ENCODE data around the gene TRIO. TPM values are rescaled to one million over a fixed set of nuclear protein-coding genes. Genes with fewer than 3 reads are reported as not detected.

Gene TRIO
- polyA plus RNA-seq, 1 donor (not counting 4 experiments of a cell fraction or from before 2014, with no cell fraction given) = 57.2 TPM

GRCh38 chr5:14218011-14218410, 74.9 kb downstream of the TRIO start:
- no peak for TF ChIP-seq EZH2 (IDR thresholded peaks at IDR 0.05; ENCODE audit: low read length)
- TF ChIP-seq CTCF (optimal IDR thresholded peaks at IDR 0.05 in 1 of 3, IDR thresholded peaks at IDR 0.05 in 1 of 3, conservative IDR thresholded peaks at IDR 0.05 in 1 of 3; ENCODE audit: extremely low read depth in 1 of 3, insufficient read depth in 2 of 3, low read length in 3 of 3) = no peak
- dilution Hi-C loops (cut with MboI; ENCODE audit: extremely low pct_ligation_motif_present, low sequenced_read_pairs) = no loop called here
- no peak for DNase-seq (ENCODE audit: low read depth, low spot score)
- Histone ChIP-seq H3K9me3 (ENCODE audit: control insufficient read depth, low read depth, low read length) (no peaks in the 10 kb centered on the region), H3K79me2 (ENCODE audit: control insufficient read depth, insufficient read depth, low read length) (peaks cover 99% of the 10 kb centered on the region), H3K4me1 (ENCODE audit: control insufficient read depth, extremely low read depth, insufficient read depth, low read length) (peaks cover 24% of the 10 kb centered on the region), H3K27ac (ENCODE audit: control insufficient read depth, insufficient read depth, low read length) (peak overlapping the region; percentile 40), H2AFZ (ENCODE audit: control insufficient read depth, low read length) (no peak overlapping the region), H3K36me3 (ENCODE audit: control insufficient read depth in 2 of 2, extremely low read depth in 1 of 2, insufficient read depth in 2 of 2, low read length in 2 of 2) (peaks cover 0 to 2% of the 10 kb centered on the region in 2 experiments), H3K9ac (ENCODE audit: control insufficient read depth, extremely low read depth, insufficient read depth, low read length) (no peak overlapping the region), H4K20me1 (ENCODE audit: control insufficient read depth, extremely low read depth, insufficient read depth, low read length) (peaks cover 13% of the 10 kb centered on the region), H3K27me3 (ENCODE audit: control insufficient read depth, extremely low read depth, insufficient read depth, low read length) (no peaks in the 10 kb centered on the region), H3K4me2 (ENCODE audit: control insufficient read depth, extremely low read depth, insufficient read depth, low read depth, low read length) (no peak overlapping the region), H3K9me1 (ENCODE audit: control insufficient read depth, extremely low read depth, insufficient read depth, low read length) (peaks cover 3% of the 10 kb centered on the region), H3K4me3 (ENCODE audit: control insufficient read depth in 2 of 3, extremely low read depth in 1 of 3, insufficient read depth in 2 of 3, low read depth in 1 of 3, low read length in 3 of 3) (no peak overlapping the region)
- no peak for FAIRE-seq

GRCh38 chr5:14218480-14218879, 75.3 kb downstream of the TRIO start:
- Histone ChIP-seq H3K9me3 (ENCODE audit: control insufficient read depth, low read depth, low read length) (no peaks in the 10 kb centered on the region), H3K36me3 (ENCODE audit: control insufficient read depth in 2 of 2, extremely low read depth in 1 of 2, insufficient read depth in 2 of 2, low read length in 2 of 2) (peaks cover 0 to 3% of the 10 kb centered on the region in 2 experiments), H3K4me2 (ENCODE audit: control insufficient read depth, extremely low read depth, insufficient read depth, low read depth, low read length) (no peak overlapping the region), H3K27ac (ENCODE audit: control insufficient read depth, insufficient read depth, low read length) (no peak overlapping the region), H3K9ac (ENCODE audit: control insufficient read depth, extremely low read depth, insufficient read depth, low read length) (no peak overlapping the region), H2AFZ (ENCODE audit: control insufficient read depth, low read length) (no peak overlapping the region), H3K79me2 (ENCODE audit: control insufficient read depth, insufficient read depth, low read length) (peaks cover 100% of the 10 kb centered on the region), H3K4me3 (ENCODE audit: control insufficient read depth in 2 of 3, extremely low read depth in 1 of 3, insufficient read depth in 2 of 3, low read depth in 1 of 3, low read length in 3 of 3) (no peak overlapping the region), H3K27me3 (ENCODE audit: control insufficient read depth, extremely low read depth, insufficient read depth, low read length) (no peaks in the 10 kb centered on the region), H3K4me1 (ENCODE audit: control insufficient read depth, extremely low read depth, insufficient read depth, low read length) (peaks cover 23% of the 10 kb centered on the region), H4K20me1 (ENCODE audit: control insufficient read depth, extremely low read depth, insufficient read depth, low read length) (peaks cover 13% of the 10 kb centered on the region), H3K9me1 (ENCODE audit: control insufficient read depth, extremely low read depth, insufficient read depth, low read length) (peaks cover 3% of the 10 kb centered on the region)
- no peak for TF ChIP-seq EZH2 (IDR thresholded peaks at IDR 0.05; ENCODE audit: low read length)
- no peak for TF ChIP-seq CTCF (optimal IDR thresholded peaks at IDR 0.05 in 1 of 3, IDR thresholded peaks at IDR 0.05 in 1 of 3, conservative IDR thresholded peaks at IDR 0.05 in 1 of 3; ENCODE audit: extremely low read depth in 1 of 3, insufficient read depth in 2 of 3, low read length in 3 of 3)
- DNase-seq (ENCODE audit: low read depth, low spot score) = no peak
- no peak for FAIRE-seq
- dilution Hi-C loops (cut with MboI; ENCODE audit: extremely low pct_ligation_motif_present, low sequenced_read_pairs) = no loop called here

Measured in keratinocyte (primary cell).